ENCODE measurements around the gene POLE2.

Gene POLE2

DNA sequence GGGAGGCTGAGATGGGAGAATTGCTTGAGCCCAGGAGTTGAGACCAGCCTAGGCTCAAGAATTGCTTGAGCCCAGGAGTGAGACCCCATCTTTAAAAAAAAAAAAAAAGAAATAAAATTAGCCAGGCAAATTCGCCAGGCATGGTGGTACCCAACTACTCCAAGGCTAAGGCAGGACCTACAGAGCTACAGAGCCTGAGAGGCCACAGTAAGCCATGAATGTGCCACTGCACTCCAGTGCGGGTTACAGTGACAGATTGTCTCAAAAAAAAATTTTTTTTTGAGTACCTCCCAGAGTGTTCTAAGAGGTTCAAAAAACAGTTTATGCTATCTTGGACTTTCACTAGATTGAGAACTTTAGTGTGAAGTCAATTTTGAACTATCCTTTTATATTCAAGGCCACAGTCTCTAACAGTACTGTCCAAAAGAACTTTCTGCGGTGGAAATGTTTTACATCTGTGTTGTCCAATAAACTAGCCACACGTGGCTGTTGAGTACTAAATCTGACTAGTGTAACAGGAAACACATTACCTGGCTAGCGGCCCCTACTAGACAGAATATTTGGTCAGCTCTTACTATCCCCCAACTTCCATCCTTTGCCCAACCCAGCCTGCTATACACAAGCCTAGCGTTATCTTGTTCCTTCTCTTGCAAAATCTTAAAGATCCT, 70.0 kb downstream of the POLE2 start:
- DNase-seq: no peak

DNA sequence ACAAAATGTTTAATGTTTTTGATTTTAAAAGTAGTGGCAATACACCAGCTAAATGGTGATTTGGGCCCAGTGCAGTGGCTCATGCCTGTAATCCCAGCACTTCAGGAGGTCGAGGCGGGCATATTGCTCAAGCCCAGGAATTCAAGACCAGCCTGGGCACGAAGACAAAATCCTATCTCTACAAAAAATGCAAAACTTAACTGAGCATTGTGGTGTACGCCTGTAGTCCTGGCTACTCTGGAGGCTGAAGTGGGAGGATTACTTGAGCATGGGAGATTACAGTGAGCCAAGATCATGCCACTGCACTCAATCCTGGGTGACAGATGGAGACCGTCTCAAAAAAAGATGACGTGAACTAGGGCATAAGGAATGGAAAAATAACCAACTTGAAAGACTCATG, 72.2 kb downstream of the POLE2 start:
- no peak for DNase-seq

DNA sequence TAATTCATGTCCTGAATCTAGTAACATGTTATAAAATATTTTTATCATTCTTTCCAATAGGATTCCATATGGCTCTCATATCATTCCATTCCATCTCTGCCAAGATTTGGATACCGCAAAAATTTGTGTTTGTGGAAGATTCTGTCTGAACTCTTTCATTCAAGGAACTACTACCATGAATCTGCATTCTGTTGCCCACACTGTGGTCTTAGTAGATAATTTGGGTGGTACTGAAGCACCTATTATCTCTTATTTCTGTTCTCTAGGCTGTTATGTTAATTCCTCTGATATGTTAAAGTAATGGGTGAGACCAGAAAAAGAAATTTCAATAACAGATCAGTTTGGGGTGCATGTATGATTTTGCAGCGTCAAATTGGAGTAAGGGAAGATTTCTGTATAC, 73.8 kb downstream of the POLE2 start:
- no peak for DNase-seq

DNA sequence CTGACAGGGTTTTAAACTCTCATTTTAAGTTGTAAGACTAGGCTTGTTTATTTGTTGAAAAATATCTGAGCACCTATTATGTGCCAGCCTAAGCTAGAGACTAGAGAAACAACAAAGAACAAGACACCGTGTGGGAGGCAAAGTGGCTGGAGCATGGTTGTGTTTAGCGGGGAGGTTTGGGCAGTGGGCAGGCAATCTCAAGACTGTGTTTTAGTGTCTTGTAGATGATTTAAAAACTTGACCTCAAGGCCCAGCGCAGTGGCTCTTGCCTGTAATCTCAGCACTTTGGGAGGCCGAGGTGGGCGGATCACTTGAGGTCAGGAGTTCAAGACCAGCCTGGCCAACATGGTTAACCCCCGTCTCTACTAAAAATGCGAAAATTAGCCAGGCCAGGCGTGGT, 75.3 kb downstream of the POLE2 start:
- no peak for DNase-seq

DNA sequence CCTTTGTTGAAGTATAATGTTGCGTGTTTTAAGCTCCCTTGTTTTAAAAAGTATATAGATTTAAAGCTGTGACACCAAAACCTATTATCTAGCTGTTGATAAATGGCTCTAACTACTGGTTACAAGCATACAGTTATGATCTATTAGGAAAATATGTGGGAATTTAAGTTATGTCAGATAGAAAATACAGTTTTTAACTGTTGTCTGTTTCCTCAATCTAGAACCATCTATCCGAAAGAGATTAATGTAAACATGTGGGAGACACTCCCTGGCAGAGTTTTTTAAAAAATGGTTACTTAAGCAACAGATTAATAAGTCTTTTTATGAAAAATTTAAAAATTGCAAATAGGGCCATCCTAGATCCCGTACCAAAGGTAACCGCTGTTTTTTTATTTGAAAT, 75.8 kb downstream of the POLE2 start:
- DNase-seq: no peak

DNA sequence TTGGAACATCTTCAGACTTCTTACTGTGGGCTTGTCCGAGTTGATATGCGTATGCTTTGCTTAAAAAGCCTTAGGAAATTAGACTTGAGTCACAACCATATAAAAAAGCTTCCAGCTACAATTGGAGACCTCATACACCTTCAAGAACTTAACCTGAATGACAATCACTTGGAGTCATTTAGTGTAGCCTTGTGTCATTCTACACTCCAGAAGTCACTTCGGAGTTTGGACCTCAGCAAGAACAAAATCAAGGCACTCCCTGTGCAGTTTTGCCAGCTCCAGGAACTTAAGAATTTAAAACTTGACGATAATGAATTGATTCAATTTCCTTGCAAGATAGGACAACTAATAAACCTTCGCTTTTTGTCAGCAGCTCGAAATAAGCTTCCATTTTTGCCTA, 80.4 kb downstream of the POLE2 start:
- no peak for DNase-seq

DNA sequence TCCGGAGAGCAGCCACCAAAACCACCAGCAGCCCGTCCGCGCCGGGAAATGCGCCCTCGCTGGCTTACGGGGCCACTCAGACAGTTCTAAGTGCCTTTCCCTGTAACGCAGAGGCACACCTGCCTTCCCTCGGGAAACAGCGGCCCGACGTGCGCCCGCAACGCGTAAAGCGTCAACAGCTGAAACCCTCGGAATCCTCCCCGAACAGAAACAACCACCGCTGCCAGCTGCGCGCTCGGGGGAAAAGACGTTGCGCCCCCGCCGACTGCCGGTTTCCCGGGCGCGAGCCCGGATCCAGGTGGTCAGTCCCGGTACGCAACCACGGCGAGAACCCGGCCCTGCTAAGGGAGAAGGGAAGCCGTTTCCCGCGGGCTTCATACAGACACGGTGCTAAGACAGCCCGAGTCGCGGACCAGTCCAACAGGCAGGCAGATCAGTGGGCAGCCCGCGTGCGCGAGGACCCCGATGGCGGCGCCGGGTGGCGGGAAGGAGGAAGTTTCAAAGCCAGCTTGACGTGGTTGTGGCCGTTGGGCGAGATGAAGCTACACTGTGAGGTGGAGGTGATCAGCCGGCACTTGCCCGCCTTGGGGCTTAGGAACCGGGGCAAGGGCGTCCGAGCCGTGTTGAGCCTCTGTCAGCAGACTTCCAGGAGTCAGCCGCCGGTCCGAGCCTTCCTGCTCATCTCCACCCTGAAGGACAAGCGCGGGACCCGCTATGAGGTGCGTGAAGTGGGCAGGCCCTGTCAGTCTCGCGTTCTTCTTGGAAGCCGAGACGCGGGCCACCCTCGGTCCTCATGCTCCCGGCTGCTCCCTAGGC, 89.3 kb downstream of the POLE2 start, which contains the start of gene LRR1:
Gene LRR1, plus strand, starts transcription at position 456 of the 816 bp plus-strand sequence. Its CDS starts 81 bp downstream, at position 537.
- DNase-seq: peak; percentile 88

DNA sequence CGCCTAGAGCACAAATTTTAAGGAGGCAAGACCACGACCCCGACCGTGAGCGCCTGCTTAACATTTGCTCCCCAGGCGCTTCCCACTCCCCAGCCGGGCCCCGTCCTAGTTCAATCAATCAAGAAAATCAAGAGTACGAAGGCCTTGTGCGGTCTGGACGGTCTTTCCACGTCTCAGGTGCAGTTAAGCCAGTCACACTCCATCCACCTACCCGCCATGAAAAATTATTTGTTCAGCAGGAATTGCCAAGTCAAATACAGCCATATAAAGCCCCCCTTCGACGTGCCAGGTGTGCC, 89.9 kb downstream of the POLE2 start:
- peak; percentile 44 for DNase-seq

DNA sequence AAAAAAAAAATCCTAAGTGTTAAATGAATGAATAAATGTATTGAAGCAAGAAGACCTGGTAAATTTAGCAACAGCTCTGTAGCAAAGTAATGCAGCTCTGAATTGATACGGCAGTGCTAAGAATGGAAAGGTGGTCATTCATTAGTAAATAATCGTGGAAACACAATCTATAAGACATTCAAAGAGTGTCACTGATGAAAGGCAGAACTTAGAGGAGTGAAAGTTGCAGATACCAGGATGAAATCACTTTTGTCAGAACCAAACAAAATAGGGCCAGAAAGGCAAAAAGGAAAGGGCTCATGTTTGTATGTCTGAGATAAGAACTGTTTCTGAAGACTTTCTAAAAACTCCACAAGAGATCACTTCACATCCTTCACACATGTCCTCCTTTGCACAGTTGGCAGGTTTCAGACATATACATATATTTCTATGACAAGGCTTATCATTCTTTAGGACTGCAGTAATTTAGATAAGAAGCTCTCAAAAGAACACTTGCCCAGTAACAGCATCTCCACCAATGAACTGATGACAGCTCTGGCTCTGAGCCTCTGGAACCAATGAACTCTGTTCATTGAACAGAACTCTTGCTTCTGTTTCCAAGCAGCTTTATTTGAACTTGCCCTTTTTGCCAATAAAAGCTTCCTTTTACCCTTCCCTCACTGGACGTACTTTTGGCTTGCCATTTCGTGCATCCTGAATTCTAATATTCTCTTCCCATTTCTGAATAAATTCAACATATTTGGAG, 93.5 kb downstream of the POLE2 start:
- no peak for DNase-seq
